Astrocyte of the spinal cord (primary cell): Measurements from ENCODE around the gene KMO.

Source experiments
- DNase-seq: peaks from one replicate; pipeline ENCODE4 v3.0.0; 2011; ENCODE audit warnings: low read depth, low spot score
- H3K4me3 ChIP-seq: 2 replicates; pipeline ENCODE4 v1.5.1; 2011; ENCODE audit warnings: low read depth, mild to moderate bottlenecking, low read length, moderate library complexity
- CTCF ChIP-seq: IDR thresholded peaks from 2 replicates; pipeline ENCODE4 v1.5.1; 2012; ENCODE audit warnings: low read depth, mild to moderate bottlenecking, low read length, inconsistent platforms
- in situ Hi-C: cut with HindIII; loops from 2 replicates; pipeline ENCODE4 v1.10.0; 2017; ENCODE audit warnings: low sequenced_read_pairs

The KMO gene

GRCh38 chr1:241614572-241614971, 82.4 kb downstream of the KMO start:
- no peak for DNase-seq
- TF ChIP-seq CTCF = no peak
- H3K4me3 ChIP-seq = no peak overlapping the region
- in situ Hi-C loops = no loop called here

GRCh38 chr1:241615043-241615974, 83.1 kb downstream of the KMO start:
- H3K4me3 ChIP-seq = no peak overlapping the region
- no peak for DNase-seq
- in situ Hi-C loops = no loop called here
- TF ChIP-seq CTCF = no peak

GRCh38 chr1:241617426-241617825, 85.2 kb downstream of the KMO start:
- no peak for DNase-seq
- in situ Hi-C loops = no loop called here
- no peak overlapping the region for H3K4me3 ChIP-seq
- no peak for TF ChIP-seq CTCF

GRCh38 chr1:241622669-241623068, 90.5 kb downstream of the KMO start:
- DNase-seq = no peak
- no peak overlapping the region for H3K4me3 ChIP-seq
- no peak for TF ChIP-seq CTCF
- in situ Hi-C loops = no loop called here

- H3K4me3 ChIP-seq = no peak overlapping the region
- in situ Hi-C loops = no loop called here
- DNase-seq = no peak
- no peak for TF ChIP-seq CTCF
Observed at GRCh38 chr1:241624935-241625334, 92.8 kb downstream of the KMO start.

GRCh38 chr1:241627453-241628259, 95.5 kb downstream of the KMO start:
- TF ChIP-seq CTCF = peak; percentile 73
- peak; percentile 87 for DNase-seq
- H3K4me3 ChIP-seq = no peak overlapping the region
- in situ Hi-C loops = no loop called here
